HG03025 (cell line): Measurements from ENCODE around the gene A2M.
"Not testable (repeated sequence)": the region's sequence is repeated elsewhere in the genome, so short reads cannot be mapped to it uniquely, and the experiment has no call there.

ENCODE experiments used
- ATAC-seq: cut with Tn5 transposase; IDR thresholded peaks from one replicate; pipeline ENCODE4 v1.9.1; 2021; ENCODE audit warnings: mild to moderate bottlenecking, moderate library complexity; ENCODE audit not compliant: unreplicated experiment, low FRiP score

Gene A2M

GRCh38 chr12:9115731-9116559 is at the start of gene A2M:
A2M (minus strand) TSS chr12:9115919; CDS start chr12:9115849, 70 bp downstream.
- ATAC-seq: no peak

- ATAC-seq: no peak
These were observed 47.7 kb upstream of the A2M start for GRCh38 chr12:9163392-9163791.

- no peak for ATAC-seq
These were observed 40.4 kb upstream of the A2M start for GRCh38 chr12:9156119-9156518.

GRCh38 chr12:9149372-9149771 is 33.7 kb upstream of the A2M start:
- no peak for ATAC-seq

- ATAC-seq: no peak
These were observed 33.2 kb upstream of the A2M start for GRCh38 chr12:9148926-9149325.

- no peak for ATAC-seq
These were observed 31.7 kb upstream of the A2M start for GRCh38 chr12:9147461-9147860.

GRCh38 chr12:9144730-9145106 is 29.0 kb upstream of the A2M start:
- ATAC-seq: no peak

- no peak for ATAC-seq
These were observed 28.4 kb upstream of the A2M start for GRCh38 chr12:9143929-9144729.

- ATAC-seq: no peak
These were observed 27.4 kb upstream of the A2M start for GRCh38 chr12:9143137-9143536.

GRCh38 chr12:9139588-9140290 is 24.0 kb upstream of the A2M start:
- not testable (repeated sequence) for ATAC-seq

- no peak for ATAC-seq
These were observed 20.2 kb upstream of the A2M start for GRCh38 chr12:9135903-9136310.

GRCh38 chr12:9134981-9135628 is 19.4 kb upstream of the A2M start:
- ATAC-seq: no peak

GRCh38 chr12:9133216-9133916 is 17.6 kb upstream of the A2M start:
- ATAC-seq: no peak

GRCh38 chr12:9132008-9132535 is 16.4 kb upstream of the A2M start:
- no peak for ATAC-seq

GRCh38 chr12:9130244-9130643 is 14.5 kb upstream of the A2M start:
- ATAC-seq: no peak

- no peak for ATAC-seq
These were observed 12.4 kb upstream of the A2M start for GRCh38 chr12:9127936-9128663.

- ATAC-seq: no peak
These were observed 11.8 kb upstream of the A2M start for GRCh38 chr12:9127484-9127883.

- ATAC-seq: no peak
These were observed 8.8 kb upstream of the A2M start for GRCh38 chr12:9124383-9125031.
